ENCODE data around the gene LAMA2.
"Not testable (repeated sequence)": the region's sequence is repeated elsewhere in the genome, so short reads cannot be mapped to it uniquely, and the experiment has no call there.

- not testable (repeated sequence) for TF ChIP-seq EP300, CTCF, POLR2AphosphoS5, POLR2A (IDR thresholded peaks at IDR 0.05)
Observed at GRCh38 chr6:129053143-129053542, 170.2 kb downstream of the LAMA2 start.

Data from sigmoid colon (tissue), 4 donors.